Prostate gland (tissue), 2 donors: ENCODE results near the gene DPP10. TPM values are rescaled to one million over a fixed set of nuclear protein-coding genes. Genes with fewer than 3 reads are reported as not detected.

ENCODE experiments used
- DNase-seq: peaks from one replicate; pipeline ENCODE4 v3.0.0-alpha.2; 2019; ENCODE audit warnings: low spot score
- H3K27ac ChIP-seq, 2 donors: fragments of 200-600 bp; sonication (generic); 2 replicates each; pipeline ENCODE4 v1.5.1; 2017 to 2019
- H3K27me3 ChIP-seq: fragments of 200-600 bp; sonication (generic); replicated peaks from 2 replicates; pipeline ENCODE4 v1.5.1; 2019; ENCODE audit not compliant: insufficient read depth
- H3K36me3 ChIP-seq, 2 donors: fragments of 200-600 bp; sonication (generic); 1 replicate in 1 of 2; 2 replicates in 1 of 2; pipeline versions ENCODE4 v1.5.1 to v1.8.1; 2017 to 2019
- H3K4me1 ChIP-seq: fragments of 200-600 bp; sonication (generic); replicated peaks from 2 replicates; pipeline ENCODE4 v1.5.1; 2019
- H3K4me3 ChIP-seq, 2 donors: fragments of 200-600 bp; sonication (generic); 2 replicates each; pipeline ENCODE4 v1.5.1; 2017 to 2019
- H3K9me3 ChIP-seq: fragments of 200-600 bp; sonication (generic); 2 replicates; pipeline ENCODE4 v1.5.1; 2017
- POLR2A ChIP-seq: fragments of 450-650 bp; IDR thresholded peaks from one replicate; pipeline ENCODE4 v1.6.1; 2016; ENCODE audit warnings: antibody characterized with exemption, mild to moderate bottlenecking
- POLR2AphosphoS5 ChIP-seq: sonication (generic); formaldehyde crosslinking; IDR thresholded peaks from one replicate; pipeline ENCODE4 v1.6.1; 2017; ENCODE audit warnings: antibody characterized with exemption
- WGBS: methylation state at CpG from one replicate; pipeline ENCODE4 v1.1.5; 2018; 5-methylcytosine and 5-hydroxymethylcytosine counted together
- intact Hi-C: fragments of 100-400 bp; cut with DNase I; formaldehyde crosslinking; loops from one replicate; pipeline ENCODE4 v1.14.2; 2022
- total RNA-seq, 2 donors: library from RNA; depleted of rRNA; stranded (reverse); fragments of >200 nt; gene quantifications; one replicate each; pipeline ENCODE4 v1.1.0, GENCODE V29; 2016
- TF ChIP-seq, protein P1 (sequence below), 4 experiments: fragments of 200-600 bp in 2 of 4; fragments of 450-650 bp in 2 of 4; sonication (generic) in 2 of 4; IDR thresholded peaks; 1 replicate in 3 of 4; 2 replicates in 1 of 4; pipeline ENCODE4 v1.5.1; 2016 to 2019; ENCODE audit warnings: antibody characterized with exemption in 4 of 4, mild to moderate bottlenecking in 2 of 4, moderate library complexity in 2 of 4

DPP10 gene
- total RNA-seq, 2 donors from 2014 or later, result 5.1 TPM; not detected in 1

DNA sequence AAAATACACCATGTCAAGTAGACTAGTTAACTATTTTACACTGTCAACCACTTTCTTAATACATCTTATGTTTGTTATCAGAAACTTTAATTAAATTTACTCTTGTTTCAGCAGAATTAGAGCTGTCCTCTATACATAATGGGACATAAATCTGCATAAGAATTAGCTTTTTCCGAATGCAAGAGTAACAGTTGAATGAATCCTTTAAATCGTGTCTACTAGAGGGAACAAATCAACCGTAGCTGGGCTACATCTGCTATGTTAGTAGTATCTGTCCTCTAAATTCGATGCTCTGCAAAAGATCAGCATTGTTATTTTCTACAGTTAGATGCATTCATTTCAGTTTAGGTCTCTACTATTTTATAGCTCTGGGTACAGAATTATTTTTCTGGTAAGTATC lies 1090.6 kb downstream of the DPP10 start:
- DNase-seq, result no peak
- Histone ChIP-seq H3K9me3 (no peaks in the 10 kb centered on the region), H3K27ac (no peak overlapping the region), H3K4me1 (no peaks in the 10 kb centered on the region), H3K27me3 (no peaks in the 10 kb centered on the region), H3K4me3 (no peak overlapping the region), H3K36me3 (no peaks in the 10 kb centered on the region)
- intact Hi-C loops, result no loop called here
- WGBS, result 87% methylated on average over 4 of the region's 4 CpGs
- TF ChIP-seq POLR2A (no peak), POLR2AphosphoS5 (no peak)
- TF ChIP-seq, protein P1, sequence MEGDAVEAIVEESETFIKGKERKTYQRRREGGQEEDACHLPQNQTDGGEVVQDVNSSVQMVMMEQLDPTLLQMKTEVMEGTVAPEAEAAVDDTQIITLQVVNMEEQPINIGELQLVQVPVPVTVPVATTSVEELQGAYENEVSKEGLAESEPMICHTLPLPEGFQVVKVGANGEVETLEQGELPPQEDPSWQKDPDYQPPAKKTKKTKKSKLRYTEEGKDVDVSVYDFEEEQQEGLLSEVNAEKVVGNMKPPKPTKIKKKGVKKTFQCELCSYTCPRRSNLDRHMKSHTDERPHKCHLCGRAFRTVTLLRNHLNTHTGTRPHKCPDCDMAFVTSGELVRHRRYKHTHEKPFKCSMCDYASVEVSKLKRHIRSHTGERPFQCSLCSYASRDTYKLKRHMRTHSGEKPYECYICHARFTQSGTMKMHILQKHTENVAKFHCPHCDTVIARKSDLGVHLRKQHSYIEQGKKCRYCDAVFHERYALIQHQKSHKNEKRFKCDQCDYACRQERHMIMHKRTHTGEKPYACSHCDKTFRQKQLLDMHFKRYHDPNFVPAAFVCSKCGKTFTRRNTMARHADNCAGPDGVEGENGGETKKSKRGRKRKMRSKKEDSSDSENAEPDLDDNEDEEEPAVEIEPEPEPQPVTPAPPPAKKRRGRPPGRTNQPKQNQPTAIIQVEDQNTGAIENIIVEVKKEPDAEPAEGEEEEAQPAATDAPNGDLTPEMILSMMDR (IDR thresholded peaks at IDR 0.05), result no peak

DNA sequence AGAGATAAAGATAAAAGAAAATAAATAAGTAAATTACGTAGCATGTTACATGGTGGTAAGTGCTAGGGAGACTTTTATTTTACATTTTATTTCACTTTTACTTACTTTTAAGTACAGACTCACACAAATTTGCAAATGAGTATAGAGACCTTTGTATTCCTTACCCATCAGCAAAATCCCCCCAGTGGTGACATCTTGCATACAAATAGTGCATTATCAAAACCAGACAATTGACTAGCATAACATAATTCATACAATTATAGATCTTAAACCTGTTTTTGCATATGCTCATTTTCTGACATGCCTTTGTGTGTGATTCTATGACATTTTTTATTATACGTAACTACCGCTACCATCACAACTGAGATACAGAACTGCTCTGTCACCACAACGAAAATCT lies 1099.4 kb downstream of the DPP10 start:
- 88% methylated on average over 4 of the region's 4 CpGs for WGBS
- H3K36me3 ChIP-seq, result no peaks in the 10 kb centered on the region

DNA sequence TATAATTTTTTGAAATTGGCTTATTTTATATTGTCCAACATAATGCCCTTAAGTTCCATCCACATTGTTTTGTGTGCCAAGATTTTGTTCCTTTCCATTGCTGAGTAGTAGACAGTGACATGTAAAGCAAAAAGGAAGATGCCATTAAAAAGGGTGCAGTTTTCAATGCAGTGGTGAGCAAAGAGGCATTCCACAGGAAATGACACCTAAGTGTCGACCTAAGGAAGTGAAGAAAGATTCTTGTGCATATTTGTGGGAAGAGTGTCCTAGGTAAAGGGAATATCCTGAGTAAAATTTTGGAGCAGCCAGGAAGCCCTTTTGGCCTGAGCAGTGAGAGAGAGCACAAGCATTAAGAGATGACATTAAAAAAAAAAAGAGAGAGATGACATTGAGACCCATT lies 1099.9 kb downstream of the DPP10 start:
- H3K36me3 ChIP-seq, result no peaks in the 10 kb centered on the region
- TF ChIP-seq POLR2AphosphoS5, result no peak
- TF ChIP-seq, protein P1 (IDR thresholded peaks at IDR 0.05), result no peak
- TF ChIP-seq POLR2A, result no peak
- H3K27me3 ChIP-seq, result no peaks in the 10 kb centered on the region
- intact Hi-C loops, result no loop called here
- WGBS, result 68% methylated on average over 1 of the region's 1 CpG
- no peak for DNase-seq
- H3K27ac ChIP-seq, result no peak overlapping the region
- H3K4me3 ChIP-seq, result no peak overlapping the region
- no peaks in the 10 kb centered on the region for H3K9me3 ChIP-seq
- H3K4me1 ChIP-seq, result no peaks in the 10 kb centered on the region

More for the DNA sequence above, 1099.4 kb downstream of the DPP10 start:
- Histone ChIP-seq H3K4me1 (no peaks in the 10 kb centered on the region), H3K9me3 (no peaks in the 10 kb centered on the region), H3K27ac (no peak overlapping the region), H3K4me3 (no peak overlapping the region), H3K27me3 (no peaks in the 10 kb centered on the region)
- intact Hi-C loops, result no loop called here
- TF ChIP-seq POLR2AphosphoS5 (no peak), POLR2A (no peak)
- TF ChIP-seq, protein P1 (IDR thresholded peaks at IDR 0.05), result no peak
- no peak for DNase-seq

DNA sequence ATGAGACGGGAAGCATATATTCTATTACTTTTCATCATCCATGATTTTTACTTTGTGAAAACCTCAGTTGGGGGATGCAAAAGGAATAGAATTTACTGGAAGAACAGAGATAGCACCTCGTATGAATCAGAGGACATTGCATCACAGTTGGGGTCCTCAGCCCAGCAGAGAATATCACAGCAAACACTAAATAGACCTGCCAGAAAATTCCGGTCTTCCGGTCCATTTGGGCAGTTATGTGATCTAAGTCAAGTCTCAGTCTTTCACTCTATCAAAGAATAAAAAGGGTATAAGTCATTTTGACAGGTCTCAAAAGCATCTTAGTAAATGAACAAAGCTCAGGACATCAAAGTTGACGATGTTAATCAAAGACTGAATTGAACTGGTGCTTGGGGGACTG lies 1100.6 kb downstream of the DPP10 start:
- Histone ChIP-seq H3K4me1 (no peaks in the 10 kb centered on the region), H3K4me3 (no peak overlapping the region), H3K27ac (no peak overlapping the region), H3K36me3 (no peaks in the 10 kb centered on the region), H3K27me3 (no peaks in the 10 kb centered on the region), H3K9me3 (no peaks in the 10 kb centered on the region)
- intact Hi-C loops, result no loop called here
- 70% methylated on average over 5 of the region's 5 CpGs for WGBS
- DNase-seq, result no peak
- no peak for TF ChIP-seq POLR2AphosphoS5
- TF ChIP-seq, protein P1 (IDR thresholded peaks at IDR 0.05), result no peak
- TF ChIP-seq POLR2A, result no peak

DNA sequence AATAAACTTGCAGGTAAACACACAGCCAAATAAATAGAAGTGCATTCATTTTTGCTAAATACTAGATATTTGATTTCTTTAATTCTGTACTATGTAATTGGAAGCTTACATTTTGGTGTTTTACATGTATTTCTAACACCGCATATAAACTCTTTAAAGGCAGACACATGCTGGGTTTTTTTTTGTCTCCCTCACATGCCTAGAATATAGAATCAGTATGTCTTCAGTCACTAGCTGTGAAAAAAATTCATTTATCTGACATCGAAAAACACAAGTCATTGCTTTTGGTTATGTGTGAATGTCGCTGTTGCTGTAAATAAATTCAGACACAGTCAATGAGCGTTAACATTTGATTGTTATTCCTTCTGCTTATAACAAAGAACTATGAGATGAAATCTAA lies 1101.0 kb downstream of the DPP10 start:
- Histone ChIP-seq H3K9me3 (no peaks in the 10 kb centered on the region), H3K27me3 (no peaks in the 10 kb centered on the region), H3K4me1 (no peaks in the 10 kb centered on the region), H3K4me3 (no peak overlapping the region), H3K27ac (no peak overlapping the region), H3K36me3 (no peaks in the 10 kb centered on the region)
- TF ChIP-seq POLR2A (no peak), POLR2AphosphoS5 (no peak)
- TF ChIP-seq, protein P1 (IDR thresholded peaks at IDR 0.05), result no peak
- intact Hi-C loops, result no loop called here
- 94% methylated on average over 4 of the region's 4 CpGs for WGBS
- DNase-seq, result no peak
